HUES6 (cell line): ENCODE results near the gene POLR1E.

Source experiments
- H3K27ac ChIP-seq: 2 replicates; pipeline ENCODE4 v1.7.0; 2013; ENCODE audit warnings: low read depth, mild to moderate bottlenecking, low read length, inconsistent platforms
- H3K27me3 ChIP-seq: 2 replicates; pipeline ENCODE4 v1.6.1; 2013; ENCODE audit warnings: low read length; ENCODE audit not compliant: control insufficient read depth, insufficient read depth
- H3K36me3 ChIP-seq: 2 replicates; pipeline ENCODE4 v1.6.1; 2013; ENCODE audit warnings: low read length; ENCODE audit not compliant: control insufficient read depth, insufficient read depth
- H3K4me1 ChIP-seq: 2 replicates; pipeline ENCODE4 v1.6.1; 2013; ENCODE audit warnings: low read length; ENCODE audit not compliant: control insufficient read depth, insufficient read depth
- H3K4me3 ChIP-seq: 2 replicates; pipeline ENCODE4 v1.5.1; 2013; ENCODE audit warnings: low read depth, low read length
- H3K9ac ChIP-seq: one replicate; pipeline ENCODE4 v1.6.1; 2013; ENCODE audit warnings: mild to moderate bottlenecking, low read length
- H3K9me3 ChIP-seq: 2 replicates; pipeline ENCODE4 v1.6.1; 2013; ENCODE audit warnings: low read depth, low read length; ENCODE audit not compliant: control insufficient read depth, insufficient read depth

The POLR1E gene

GRCh38 chr9:37485389-37486255 is at the start of gene POLR1E:
TSS of gene POLR1E (plus strand) at chr9:37485948. CDS start at chr9:37486048, 100 bp downstream.
- peak within 1 kb of the TSS; percentile 63 for H3K27ac ChIP-seq
- peaks cover 30% of the 10 kb centered on the region for H3K36me3 ChIP-seq

GRCh38 chr9:37436540-37436939 is 49.2 kb upstream of the POLR1E start:
- Histone ChIP-seq H3K36me3 (peaks cover 94% of the 10 kb centered on the region), H3K4me1 (peaks cover 17% of the 10 kb centered on the region), H3K27me3 (no peaks in the 10 kb centered on the region), H3K4me3 (no peak overlapping the region), H3K9me3 (no peaks in the 10 kb centered on the region), H3K9ac (no peak overlapping the region), H3K27ac (no peak overlapping the region)

More at GRCh38 chr9:37485389-37486255, at the start of gene POLR1E:
- H3K4me1 ChIP-seq, result peaks cover 18% of the 10 kb centered on the region; the same call in 1 of the 2 replicates
- peak within 1 kb of the TSS; percentile 79 for H3K9ac ChIP-seq
- H3K27me3 ChIP-seq, result no peaks in the 10 kb centered on the region
- H3K9me3 ChIP-seq, result no peaks in the 10 kb centered on the region
- peak within 1 kb of the TSS; percentile 90 for H3K4me3 ChIP-seq

GRCh38 chr9:37437010-37437409 is 48.7 kb upstream of the POLR1E start:
- Histone ChIP-seq H3K27ac (no peak overlapping the region), H3K4me3 (no peak overlapping the region), H3K4me1 (peaks cover 17% of the 10 kb centered on the region), H3K9ac (no peak overlapping the region), H3K36me3 (peaks cover 94% of the 10 kb centered on the region), H3K9me3 (no peaks in the 10 kb centered on the region), H3K27me3 (no peaks in the 10 kb centered on the region)

- no peak overlapping the region for H3K4me3 ChIP-seq
- no peak overlapping the region for H3K27ac ChIP-seq
- H3K36me3 ChIP-seq, result peaks cover 94% of the 10 kb centered on the region
- H3K4me1 ChIP-seq, result peaks cover 17% of the 10 kb centered on the region
- H3K9ac ChIP-seq, result no peak overlapping the region
- H3K27me3 ChIP-seq, result no peaks in the 10 kb centered on the region
- H3K9me3 ChIP-seq, result no peaks in the 10 kb centered on the region
Observed at GRCh38 chr9:37437621-37438020, 48.1 kb upstream of the POLR1E start.

GRCh38 chr9:37438359-37438758 is 47.4 kb upstream of the POLR1E start:
- H3K36me3 ChIP-seq, result peaks cover 91% of the 10 kb centered on the region
- no peaks in the 10 kb centered on the region for H3K9me3 ChIP-seq
- H3K9ac ChIP-seq, result no peak overlapping the region
- H3K4me3 ChIP-seq, result no peak overlapping the region
- H3K27ac ChIP-seq, result no peak overlapping the region
- no peaks in the 10 kb centered on the region for H3K27me3 ChIP-seq
- peaks cover 15% of the 10 kb centered on the region for H3K4me1 ChIP-seq

- Histone ChIP-seq H3K27me3 (no peaks in the 10 kb centered on the region), H3K9ac (no peak overlapping the region), H3K9me3 (no peaks in the 10 kb centered on the region), H3K27ac (no peak overlapping the region), H3K36me3 (peaks cover 60% of the 10 kb centered on the region), H3K4me3 (no peak overlapping the region), H3K4me1 (no peaks in the 10 kb centered on the region)
Observed at GRCh38 chr9:37441776-37442370, 43.9 kb upstream of the POLR1E start.

- Histone ChIP-seq H3K4me3 (no peak overlapping the region), H3K27ac (no peak overlapping the region), H3K9ac (no peak overlapping the region), H3K4me1 (no peaks in the 10 kb centered on the region), H3K36me3 (peaks cover 54% of the 10 kb centered on the region), H3K27me3 (no peaks in the 10 kb centered on the region), H3K9me3 (no peaks in the 10 kb centered on the region)
Observed at GRCh38 chr9:37442556-37442955, 43.2 kb upstream of the POLR1E start.

GRCh38 chr9:37443566-37443965 is 42.2 kb upstream of the POLR1E start:
- Histone ChIP-seq H3K27me3 (no peaks in the 10 kb centered on the region), H3K27ac (no peak overlapping the region), H3K9ac (no peak overlapping the region), H3K36me3 (peaks cover 43% of the 10 kb centered on the region), H3K9me3 (no peaks in the 10 kb centered on the region), H3K4me1 (no peaks in the 10 kb centered on the region; the same call in 1 of the 2 replicates), H3K4me3 (no peak overlapping the region)

GRCh38 chr9:37444890-37445289 is 40.9 kb upstream of the POLR1E start:
- H3K9ac ChIP-seq, result no peak overlapping the region
- H3K4me3 ChIP-seq, result no peak overlapping the region
- H3K36me3 ChIP-seq, result peaks cover 32% of the 10 kb centered on the region
- H3K27me3 ChIP-seq, result no peaks in the 10 kb centered on the region
- H3K4me1 ChIP-seq, result peaks cover 2% of the 10 kb centered on the region; the same call in 1 of the 2 replicates
- H3K27ac ChIP-seq, result no peak overlapping the region
- H3K9me3 ChIP-seq, result no peaks in the 10 kb centered on the region

GRCh38 chr9:37445832-37446231 is 39.9 kb upstream of the POLR1E start:
- Histone ChIP-seq H3K4me3 (no peak overlapping the region), H3K27me3 (no peaks in the 10 kb centered on the region), H3K4me1 (peaks cover 5% of the 10 kb centered on the region; the same call in 1 of the 2 replicates), H3K9ac (no peak overlapping the region), H3K27ac (no peak overlapping the region), H3K36me3 (peaks cover 23% of the 10 kb centered on the region), H3K9me3 (no peaks in the 10 kb centered on the region)

- no peak overlapping the region for H3K27ac ChIP-seq
- no peak overlapping the region for H3K9ac ChIP-seq
- peaks cover 17% of the 10 kb centered on the region for H3K36me3 ChIP-seq
- H3K4me1 ChIP-seq, result peaks cover 5% of the 10 kb centered on the region; the same call in 1 of the 2 replicates
- no peaks in the 10 kb centered on the region for H3K9me3 ChIP-seq
- no peaks in the 10 kb centered on the region for H3K27me3 ChIP-seq
- no peak overlapping the region for H3K4me3 ChIP-seq
Observed at GRCh38 chr9:37446401-37446800, 39.3 kb upstream of the POLR1E start.
